BJ (cell line): ENCODE results near the gene DCTN5. TPM values are rescaled to one million over a fixed set of nuclear protein-coding genes. Genes with fewer than 3 reads are reported as not detected.

Experiments
- CTCF ChIA-PET: fragments of 350-600 bp; formaldehyde crosslinking; extraction: SDS; loops from one replicate; lab custom pipeline; 2021; ENCODE audit warnings: antibody characterized with exemption, inconsistent platforms; lab: Yijun Ruan, JAX
- POLR2A ChIA-PET: fragments of 300-600 bp; sonication (Branson Sonifier 250); formaldehyde crosslinking; extraction: SDS; loops from one replicate; lab custom pipeline; 2021; ENCODE audit warnings: antibody characterized with exemption; lab: Charles Lee
- DNase-seq: peaks from one replicate; pipeline ENCODE4 v3.0.0-alpha.2; 2011; ENCODE audit warnings: low read depth
- H3K27me3 ChIP-seq: 2 replicates; pipeline ENCODE4 v1.6.0; 2011; ENCODE audit warnings: low read length; ENCODE audit not compliant: control insufficient read depth, insufficient read depth
- H3K36me3 ChIP-seq: 2 replicates; pipeline ENCODE4 v1.5.1; 2011; ENCODE audit warnings: low read length; ENCODE audit not compliant: control insufficient read depth, insufficient read depth
- H3K4me3 ChIP-seq: 2 replicates; pipeline ENCODE4 v1.5.1; 2011; ENCODE audit warnings: low read depth, mild to moderate bottlenecking, control low read depth, low read length
- CTCF ChIP-seq: IDR thresholded peaks from 2 replicates; pipeline ENCODE4 v1.5.1; 2011; ENCODE audit warnings: low read depth, mild to moderate bottlenecking, control low read depth, inconsistent platforms, low read length, moderate library complexity; ENCODE audit not compliant: insufficient read depth
- polyA plus RNA-seq: library from polyadenylated mRNA; depleted of rRNA; stranded (reverse); fragments of >200 nt; gene quantifications from 2 replicates; pipeline ENCODE4 v1.2.3, GENCODE V29; 2011

Gene DCTN5
- polyA plus RNA-seq, 1 experiment, result 54.0 TPM

- CTCF ChIA-PET, result interaction anchor here (1.2 to 1.4 kb wide), 2 partner anchors 10 to 28 kb away, joined by 3 to 4 read pairs; no protein-coding TSS in a partner anchor
- DNase-seq, result no peak
- H3K27me3 ChIP-seq, result no peaks in the 10 kb centered on the region
- no peaks in the 10 kb centered on the region for H3K36me3 ChIP-seq
- POLR2A ChIA-PET, result no interaction called here
- TF ChIP-seq CTCF, result no peak
- H3K4me3 ChIP-seq, result no peak overlapping the region
These were observed 58.8 kb downstream of the DCTN5 start for GRCh38 chr16:23700093-23700492.

GRCh38 chr16:23700509-23700908, 59.2 kb downstream of the DCTN5 start:
- no peak overlapping the region for H3K4me3 ChIP-seq
- no peaks in the 10 kb centered on the region for H3K27me3 ChIP-seq
- DNase-seq, result no peak
- CTCF ChIA-PET, result interaction anchor here (1.2 to 1.4 kb wide), 2 partner anchors 9 to 28 kb away, joined by 3 to 4 read pairs; no protein-coding TSS in a partner anchor
- POLR2A ChIA-PET, result no interaction called here
- no peak for TF ChIP-seq CTCF
- no peaks in the 10 kb centered on the region for H3K36me3 ChIP-seq

- Histone ChIP-seq H3K36me3 (no peaks in the 10 kb centered on the region), H3K4me3 (no peak overlapping the region), H3K27me3 (no peaks in the 10 kb centered on the region)
- no peak for DNase-seq
- no peak for TF ChIP-seq CTCF
- ChIA-PET CTCF (interaction anchor here (0.6 to 1.4 kb wide), 3 partner anchors 9 to 713 kb away, joined by 3 to 4 read pairs (median 3); no protein-coding TSS in a partner anchor), POLR2A (no interaction called here)
These were observed 59.8 kb downstream of the DCTN5 start for GRCh38 chr16:23701045-23701444.

- Histone ChIP-seq H3K36me3 (no peaks in the 10 kb centered on the region), H3K27me3 (no peaks in the 10 kb centered on the region), H3K4me3 (no peak overlapping the region)
- no peak for TF ChIP-seq CTCF
- ChIA-PET CTCF (interaction anchor here (1.3 to 1.4 kb wide), 2 partner anchors 8 to 10 kb away, joined by 3 read pairs; no protein-coding TSS in a partner anchor), POLR2A (no interaction called here)
- DNase-seq, result no peak
These were observed 61.7 kb downstream of the DCTN5 start for GRCh38 chr16:23702951-23703350.

GRCh38 chr16:23704772-23705516, 63.7 kb downstream of the DCTN5 start:
- DNase-seq, result no peak
- ChIA-PET CTCF (no interaction called here), POLR2A (no interaction called here)
- H3K4me3 ChIP-seq, result no peak overlapping the region
- TF ChIP-seq CTCF, result no peak
- H3K36me3 ChIP-seq, result no peaks in the 10 kb centered on the region
- H3K27me3 ChIP-seq, result no peaks in the 10 kb centered on the region; the same call in 1 of the 2 replicates
